ENCODE results near the gene PCYT1A.
"Not testable (repeated sequence)": the region's sequence is repeated elsewhere in the genome, so short reads cannot be mapped to it uniquely, and the experiment has no call there.

Gene PCYT1A

GRCh38 chr3:196275126-196275525, 12.4 kb downstream of the PCYT1A start:
- DNase-seq (no peak), ATAC-seq (replicated peaks) (no peak)
- Mint-ChIP-seq H3K4me3 (peak overlapping the region; percentile 73 to 83), H3K4me1 (ENCODE audit: low read depth in 2 of 2) (peaks cover 35 to 37% of the 10 kb centered on the region in 2 donors), H3K27ac (peak overlapping the region; percentile 92 to 97), H3K27me3 (no peaks in the 10 kb centered on the region), H3K9me3 (peaks cover 0 to 1% of the 10 kb centered on the region in 2 donors), H3K36me3 (ENCODE audit: insufficient read depth) (peaks cover 13% of the 10 kb centered on the region)

- Mint-ChIP-seq H3K4me1 (ENCODE audit: low read depth in 2 of 2) (peaks cover 37 to 38% of the 10 kb centered on the region in 2 donors), H3K27ac (peak overlapping the region; percentile 92 to 97), H3K27me3 (no peaks in the 10 kb centered on the region), H3K4me3 (peak overlapping the region; percentile 73 to 83), H3K9me3 (peaks cover 0 to 1% of the 10 kb centered on the region in 2 donors), H3K36me3 (ENCODE audit: insufficient read depth) (peaks cover 15% of the 10 kb centered on the region)
- peak; percentile 55 to 59 (median 57) for DNase-seq
- peak; percentile 98 for ATAC-seq (replicated peaks)
These were observed 12.9 kb downstream of the PCYT1A start for GRCh38 chr3:196274585-196274984.

- H3K4me3 Mint-ChIP-seq, result peak overlapping the region; percentile 73 to 83
- no peaks in the 10 kb centered on the region for H3K27me3 Mint-ChIP-seq
- peaks cover 21% of the 10 kb centered on the region for H3K36me3 Mint-ChIP-seq (ENCODE audit: insufficient read depth)
- H3K9me3 Mint-ChIP-seq, result peaks cover 0 to 1% of the 10 kb centered on the region in 2 donors
- H3K4me1 Mint-ChIP-seq (ENCODE audit: low read depth in 2 of 2), result peaks cover 33 to 34% of the 10 kb centered on the region in 2 donors
- H3K27ac Mint-ChIP-seq, result peak overlapping the region; percentile 92 to 97
- DNase-seq (peak in 1 of 3 experiments; percentile 12), ATAC-seq (replicated peaks) (no peak)
These were observed 13.9 kb downstream of the PCYT1A start for GRCh38 chr3:196273655-196274054.

- no peak for DNase-seq
- H3K27me3 Mint-ChIP-seq, result no peaks in the 10 kb centered on the region
- peak overlapping the region; percentile 49 to 92 for H3K27ac Mint-ChIP-seq
- H3K9me3 Mint-ChIP-seq, result peaks cover 0 to 1% of the 10 kb centered on the region in 2 donors
- H3K4me1 Mint-ChIP-seq (ENCODE audit: low read depth in 2 of 2), result peaks cover 29 to 30% of the 10 kb centered on the region in 2 donors
- peak overlapping the region; percentile 55 to 83 for H3K4me3 Mint-ChIP-seq
- ATAC-seq (replicated peaks), result no peak
- peaks cover 29% of the 10 kb centered on the region for H3K36me3 Mint-ChIP-seq (ENCODE audit: insufficient read depth)
These were observed 14.7 kb downstream of the PCYT1A start for GRCh38 chr3:196272826-196273225.

- Mint-ChIP-seq H3K9me3 (peaks cover 0 to 1% of the 10 kb centered on the region in 2 donors), H3K36me3 (ENCODE audit: insufficient read depth) (peaks cover 46% of the 10 kb centered on the region), H3K27me3 (no peaks in the 10 kb centered on the region), H3K27ac (peak overlapping the region in 1 of 2 donors; percentile 49), H3K4me1 (ENCODE audit: low read depth in 2 of 2) (peaks cover 29% of the 10 kb centered on the region in 2 donors), H3K4me3 (no peak overlapping the region)
- DNase-seq (no peak), ATAC-seq (replicated peaks) (no peak)
These were observed 17.0 kb downstream of the PCYT1A start for GRCh38 chr3:196270499-196270898.

- DNase-seq, result no peak
- Mint-ChIP-seq H3K4me1 (ENCODE audit: low read depth in 2 of 2) (peaks cover 14 to 21% of the 10 kb centered on the region in 2 donors), H3K27ac (peak overlapping the region in 1 of 2 donors; percentile 62), H3K9me3 (no peaks in the 10 kb centered on the region), H3K4me3 (no peak overlapping the region), H3K36me3 (ENCODE audit: insufficient read depth) (peaks cover 55% of the 10 kb centered on the region), H3K27me3 (no peaks in the 10 kb centered on the region)
- no peak for ATAC-seq (replicated peaks)
These were observed 19.0 kb downstream of the PCYT1A start for GRCh38 chr3:196268284-196269163.

- DNase-seq, result no peak
- peaks cover 0 to 2% of the 10 kb centered on the region in 2 donors for H3K9me3 Mint-ChIP-seq
- H3K27me3 Mint-ChIP-seq, result no peaks in the 10 kb centered on the region
- H3K4me1 Mint-ChIP-seq (ENCODE audit: low read depth in 2 of 2), result peaks cover 2 to 17% of the 10 kb centered on the region in 2 donors
- peaks cover 67% of the 10 kb centered on the region for H3K36me3 Mint-ChIP-seq (ENCODE audit: insufficient read depth)
- no peak overlapping the region for H3K4me3 Mint-ChIP-seq
- ATAC-seq (replicated peaks), result no peak
- H3K27ac Mint-ChIP-seq, result peak overlapping the region in 1 of 2 donors; percentile 89
These were observed 23.7 kb downstream of the PCYT1A start for GRCh38 chr3:196263819-196264218.

GRCh38 chr3:196260784-196261183, 26.7 kb downstream of the PCYT1A start:
- H3K4me3 Mint-ChIP-seq, result no peak overlapping the region
- DNase-seq, result no peak
- no peaks in the 10 kb centered on the region for H3K27me3 Mint-ChIP-seq
- peaks cover 2 to 13% of the 10 kb centered on the region in 2 donors for H3K4me1 Mint-ChIP-seq (ENCODE audit: low read depth in 2 of 2)
- H3K9me3 Mint-ChIP-seq, result peaks cover 0 to 2% of the 10 kb centered on the region in 2 donors
- H3K27ac Mint-ChIP-seq, result peak overlapping the region in 1 of 2 donors; percentile 35
- ATAC-seq (replicated peaks), result no peak
- H3K36me3 Mint-ChIP-seq (ENCODE audit: insufficient read depth), result peaks cover 52% of the 10 kb centered on the region

GRCh38 chr3:196255776-196256175, 31.8 kb downstream of the PCYT1A start:
- H3K4me3 Mint-ChIP-seq, result no peak overlapping the region
- H3K9me3 Mint-ChIP-seq, result no peaks in the 10 kb centered on the region
- peaks cover 33% of the 10 kb centered on the region for H3K36me3 Mint-ChIP-seq (ENCODE audit: insufficient read depth)
- no peaks in the 10 kb centered on the region for H3K27me3 Mint-ChIP-seq
- H3K27ac Mint-ChIP-seq, result peak overlapping the region in 1 of 2 donors; percentile 74
- DNase-seq (no peak), ATAC-seq (replicated peaks) (no peak)
- peaks cover under 1 to 3% of the 10 kb centered on the region in 2 donors for H3K4me1 Mint-ChIP-seq (ENCODE audit: low read depth in 2 of 2)

GRCh38 chr3:196254376-196255283, 32.9 kb downstream of the PCYT1A start:
- no peaks in the 10 kb centered on the region for H3K9me3 Mint-ChIP-seq
- peaks cover 0 to 3% of the 10 kb centered on the region in 2 donors for H3K4me1 Mint-ChIP-seq (ENCODE audit: low read depth in 2 of 2)
- H3K27me3 Mint-ChIP-seq, result no peaks in the 10 kb centered on the region
- H3K27ac Mint-ChIP-seq, result peak overlapping the region in 1 of 2 donors; percentile 1
- DNase-seq, result no peak
- no peak for ATAC-seq (replicated peaks)
- H3K4me3 Mint-ChIP-seq, result no peak overlapping the region
- H3K36me3 Mint-ChIP-seq (ENCODE audit: insufficient read depth), result peaks cover 30% of the 10 kb centered on the region

GRCh38 chr3:196251918-196252317, 35.6 kb downstream of the PCYT1A start:
- Mint-ChIP-seq H3K36me3 (ENCODE audit: insufficient read depth) (peaks cover 25% of the 10 kb centered on the region), H3K4me3 (no peak overlapping the region), H3K9me3 (no peaks in the 10 kb centered on the region), H3K4me1 (ENCODE audit: low read depth in 2 of 2) (peaks cover 0 to 2% of the 10 kb centered on the region in 2 donors), H3K27ac (no peak overlapping the region), H3K27me3 (no peaks in the 10 kb centered on the region)
- DNase-seq, result no peak
- ATAC-seq (replicated peaks), result no peak

GRCh38 chr3:196246612-196247308, 40.8 kb downstream of the PCYT1A start:
- H3K9me3 Mint-ChIP-seq, result no peaks in the 10 kb centered on the region
- peaks cover 33% of the 10 kb centered on the region for H3K36me3 Mint-ChIP-seq (ENCODE audit: insufficient read depth)
- no peaks in the 10 kb centered on the region for H3K27me3 Mint-ChIP-seq
- no peak overlapping the region for H3K4me3 Mint-ChIP-seq
- ATAC-seq (replicated peaks) (peak; percentile 89), DNase-seq (no peak)
- no peaks in the 10 kb centered on the region for H3K4me1 Mint-ChIP-seq (ENCODE audit: low read depth in 2 of 2)
- H3K27ac Mint-ChIP-seq, result peak overlapping the region; percentile 9 to 46

- not testable (repeated sequence) for DNase-seq; H3K4me1 Mint-ChIP-seq (ENCODE audit: low read depth in 2 of 2); H3K4me3 Mint-ChIP-seq; H3K9me3 Mint-ChIP-seq; ATAC-seq (replicated peaks); H3K27me3 Mint-ChIP-seq; H3K27ac Mint-ChIP-seq
- H3K36me3 Mint-ChIP-seq (ENCODE audit: insufficient read depth), result peaks cover 57% of the 10 kb centered on the region
These were observed 43.4 kb downstream of the PCYT1A start for GRCh38 chr3:196244166-196244565.
